ENCODE measurements around the gene NOXA1.
"Not testable (repeated sequence)": the region's sequence is repeated elsewhere in the genome, so short reads cannot be mapped to it uniquely, and the experiment has no call there.

Gene NOXA1

DNA sequence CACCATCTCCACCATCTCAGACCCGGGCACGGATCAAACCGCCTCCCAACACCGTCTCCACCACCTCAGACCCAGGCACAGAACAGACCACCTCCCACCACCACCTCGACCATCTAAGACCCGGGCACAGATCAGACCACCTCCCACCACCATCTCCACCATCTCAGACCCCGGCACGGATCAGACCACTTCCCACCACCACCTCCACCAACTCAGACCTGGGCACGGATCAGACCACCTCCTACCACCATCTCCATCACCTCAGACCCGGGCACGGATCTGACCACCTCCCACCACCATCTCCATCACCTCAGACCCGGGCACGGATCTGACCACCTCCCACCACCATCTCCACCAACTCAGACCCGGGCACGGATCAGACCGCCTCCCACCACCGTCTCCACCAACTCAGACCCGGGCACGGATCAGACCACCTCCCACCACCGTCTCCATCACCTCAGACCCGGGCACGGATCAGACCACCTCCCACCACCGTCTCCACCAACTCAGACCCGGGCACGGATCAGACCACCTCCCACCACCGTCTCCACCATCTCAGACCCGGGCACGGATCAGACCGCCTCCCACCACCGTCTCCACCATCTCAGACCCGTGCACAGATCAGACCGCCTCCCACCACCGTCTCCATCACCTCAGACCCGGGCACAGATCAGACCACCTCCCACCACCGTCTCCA, 43.3 kb downstream of the NOXA1 start:
- not testable (repeated sequence) for DNase-seq

DNA sequence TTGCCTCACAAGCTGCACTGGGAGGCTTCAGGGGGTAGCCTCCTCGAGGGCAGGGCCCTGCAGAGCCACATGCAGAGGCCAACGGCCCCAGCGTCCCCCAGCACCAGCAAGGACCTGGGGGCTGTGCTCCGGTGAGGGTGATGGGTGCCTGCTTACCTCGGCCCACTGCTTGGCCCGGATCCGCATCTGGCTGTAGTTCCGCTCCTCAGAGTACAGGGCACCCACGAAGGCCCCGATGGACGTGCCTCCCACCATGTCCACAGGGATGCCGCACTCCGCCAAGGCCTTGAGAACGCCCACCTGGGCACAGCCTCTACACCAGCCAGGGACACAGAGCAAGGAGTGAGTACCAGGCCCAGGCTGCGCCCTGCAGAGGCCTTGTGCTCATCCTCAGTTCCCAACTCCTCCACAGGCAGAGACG, 44.0 kb downstream of the NOXA1 start:
- DNase-seq, result no peak

- no peak for DNase-seq
Observed at GRCh38 chr9:137467896-137468295, 44.7 kb downstream of the NOXA1 start.

DNA sequence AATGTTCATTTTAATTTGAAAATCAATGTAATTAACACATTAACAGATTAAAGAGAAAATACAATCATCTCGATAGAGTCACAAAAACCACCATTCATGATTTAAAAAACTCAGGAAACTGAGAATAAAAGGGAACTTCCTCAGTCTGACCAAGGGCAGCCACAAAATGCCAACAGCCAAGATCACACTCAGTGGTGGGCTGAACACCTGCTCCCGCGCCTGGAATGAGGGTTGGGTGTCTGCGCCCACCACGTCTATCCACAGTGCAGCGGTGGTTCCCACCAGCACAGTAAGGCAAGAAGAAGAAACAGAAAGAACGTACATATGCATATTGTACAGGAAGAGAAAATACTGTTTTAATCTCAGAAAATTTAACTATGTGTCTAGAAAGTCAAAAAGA, 47.6 kb downstream of the NOXA1 start:
- no peak for DNase-seq

DNA sequence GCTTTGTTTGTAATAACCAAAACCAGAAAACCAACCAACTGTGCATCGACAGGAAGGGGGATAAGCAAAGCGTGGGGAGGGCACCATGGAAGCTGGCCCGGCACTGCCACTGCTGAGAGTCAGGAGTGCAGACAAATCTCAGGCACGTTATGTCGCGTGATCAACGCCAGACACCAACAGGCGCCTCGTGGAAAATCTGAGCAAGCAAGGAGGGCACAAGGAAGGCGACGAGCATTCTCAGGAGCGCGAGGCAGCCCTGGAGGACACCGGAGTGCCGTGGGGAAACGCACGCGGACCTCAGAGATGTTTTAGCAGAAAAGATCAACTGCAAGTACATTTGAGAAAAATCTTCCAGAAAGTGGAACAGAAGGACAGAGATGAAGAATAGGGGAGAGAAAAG, 51.1 kb downstream of the NOXA1 start:
- DNase-seq, result no peak

GRCh38 chr9:137475666-137476065, 52.5 kb downstream of the NOXA1 start:
- DNase-seq, result no peak

- no peak for DNase-seq
Observed at GRCh38 chr9:137476856-137477255, 53.7 kb downstream of the NOXA1 start.

DNA sequence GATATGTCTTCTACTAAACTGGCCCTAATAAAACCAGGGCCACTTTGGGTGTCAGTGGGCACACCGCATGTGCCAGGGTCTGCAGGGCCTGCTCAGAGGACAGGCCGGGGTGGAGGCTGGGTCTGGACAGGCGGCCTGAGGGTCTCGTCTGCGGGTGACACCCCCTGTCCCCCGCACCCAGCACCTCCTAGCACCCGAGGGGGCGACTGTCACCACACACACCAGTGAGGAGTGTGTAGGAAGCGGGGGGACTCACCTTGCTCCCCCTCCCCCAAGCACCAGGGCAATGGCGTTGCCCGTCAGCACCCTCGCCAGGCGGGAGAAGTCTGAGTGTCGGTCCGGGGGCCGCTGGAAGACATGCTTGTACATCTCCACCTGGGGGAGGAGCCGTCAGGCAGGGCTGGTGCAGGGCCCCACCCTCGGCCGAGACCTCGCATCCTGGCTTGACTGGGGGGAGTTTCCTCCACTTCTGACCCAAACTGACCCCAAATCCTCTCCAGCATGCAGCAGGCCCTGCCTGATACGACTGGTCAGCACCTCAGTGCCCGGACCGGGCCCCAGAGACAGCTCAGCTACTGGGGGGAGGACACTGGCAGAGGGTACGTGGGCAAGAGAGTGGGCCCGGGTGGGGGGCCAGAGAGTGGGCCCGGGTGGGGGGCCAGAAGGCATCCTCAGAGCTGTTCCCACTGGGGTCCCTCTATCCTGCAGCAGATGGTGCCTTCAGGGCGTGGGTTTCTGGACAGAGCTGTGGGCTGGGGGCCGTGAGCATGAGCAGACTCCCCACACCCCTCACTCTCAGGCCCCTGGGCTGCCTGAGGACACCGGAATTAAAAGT, 54.8 kb downstream of the NOXA1 start:
- DNase-seq, result no peak

DNA sequence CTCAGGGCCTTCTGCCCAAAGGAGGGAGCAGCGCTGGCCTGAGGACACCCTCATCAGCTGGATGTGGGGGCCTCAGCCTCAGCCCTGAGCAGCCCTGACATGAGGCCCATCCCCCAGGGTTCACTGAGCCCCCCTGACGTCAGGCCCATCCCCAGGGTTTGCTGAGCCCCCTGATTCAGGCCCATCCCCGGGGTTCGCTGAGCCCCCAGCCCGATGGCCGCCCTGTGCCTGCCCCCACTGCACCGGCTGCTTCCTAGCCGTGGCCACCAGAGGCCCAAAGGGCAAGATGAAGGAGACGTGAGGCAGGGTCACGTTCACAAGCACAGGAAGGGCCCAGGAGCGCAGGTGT, 55.4 kb downstream of the NOXA1 start:
- no peak for DNase-seq

DNA sequence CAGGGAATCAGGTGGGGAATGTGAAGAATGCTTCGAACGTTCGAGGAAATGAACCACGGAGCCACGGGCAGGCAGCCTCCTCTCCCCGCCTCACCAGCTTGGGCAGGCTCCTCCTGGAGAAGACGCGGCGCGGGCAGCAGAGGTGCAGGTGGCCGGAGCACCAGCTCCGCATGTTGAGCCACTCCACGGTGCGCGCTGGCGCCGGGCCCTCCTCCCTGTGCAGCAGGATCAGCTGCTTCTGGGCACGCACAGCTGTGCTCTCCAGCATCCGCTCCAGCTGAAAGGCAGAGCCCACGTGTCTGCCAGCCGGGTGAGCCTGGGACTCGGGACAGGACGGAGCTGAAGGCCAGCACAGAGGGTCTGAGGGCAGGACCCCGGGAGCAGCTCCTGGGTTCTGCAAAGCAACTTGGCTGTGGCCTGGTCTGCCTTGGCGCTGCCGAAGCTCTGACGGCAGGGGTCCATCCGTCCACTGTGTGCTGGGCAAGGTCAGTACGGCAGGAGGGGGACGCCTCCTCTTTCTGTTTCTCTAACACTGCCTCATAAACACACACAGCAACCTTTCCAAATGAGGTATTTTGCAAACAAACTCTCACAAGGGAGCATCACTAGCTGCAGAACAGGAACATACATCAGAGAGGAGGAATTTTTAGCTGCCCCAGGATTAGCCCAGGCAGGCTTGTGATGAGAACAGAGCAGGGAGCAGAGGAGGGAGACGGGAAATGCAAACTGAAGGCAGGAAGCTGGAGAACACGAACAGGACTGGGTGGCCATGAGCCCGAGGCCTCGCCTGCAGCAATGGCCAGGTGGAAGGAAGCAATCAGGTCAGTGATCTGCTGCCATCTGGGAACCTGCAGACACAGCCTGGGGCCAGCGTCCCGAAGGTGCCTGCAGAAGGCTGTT, 56.0 kb downstream of the NOXA1 start:
- DNase-seq, result no peak

GRCh38 chr9:137479892-137480685, 56.9 kb downstream of the NOXA1 start:
- no peak for DNase-seq

GRCh38 chr9:137480686-137481683, 57.8 kb downstream of the NOXA1 start:
- no peak for DNase-seq

DNA sequence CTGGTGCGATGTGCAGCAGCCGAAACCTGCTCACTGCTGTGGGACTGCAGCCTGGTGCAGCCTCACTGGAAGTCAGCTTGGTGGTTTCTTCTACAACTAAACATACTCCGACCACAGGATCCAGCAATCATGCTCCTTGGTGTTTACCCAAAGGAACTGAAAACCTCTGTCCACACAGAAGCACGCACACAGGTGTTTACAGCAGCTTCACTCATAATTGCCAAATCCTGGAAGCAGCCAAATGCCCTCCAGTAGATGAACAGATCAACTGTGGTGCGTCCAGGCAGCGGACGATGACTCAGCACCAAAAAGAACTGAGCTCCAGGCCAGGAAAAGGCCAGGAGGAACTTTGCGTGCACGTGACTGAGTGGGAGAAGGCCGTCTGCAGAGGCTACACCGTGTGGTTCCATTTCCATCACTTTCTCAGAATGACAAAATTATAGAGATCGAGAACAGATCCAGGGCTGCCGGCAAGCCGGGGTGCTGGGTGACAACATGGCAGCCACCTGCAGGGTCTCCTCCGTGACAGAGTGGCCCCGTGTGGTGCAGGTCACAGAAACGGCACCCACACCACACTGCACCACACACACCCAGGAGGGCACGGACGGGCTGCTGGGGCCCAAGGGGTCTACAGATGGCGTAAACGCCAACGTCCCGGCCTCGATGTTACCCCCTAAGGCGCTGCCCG, 59.0 kb downstream of the NOXA1 start:
- DNase-seq, result no peak

Measured in fibroblast of skin of scalp (primary cell).